ENCODE results near the gene PHLDA2.

The PHLDA2 gene

GRCh38 chr11:2898366-2899079, 30.7 kb downstream of the PHLDA2 start:
- peak; percentile 18 to 26 for DNase-seq (ENCODE audit: low read depth in 1 of 2, low spot score in 1 of 2)

GRCh38 chr11:2897048-2897447, 32.2 kb downstream of the PHLDA2 start:
- DNase-seq (ENCODE audit: low read depth in 1 of 2, low spot score in 1 of 2): no peak

GRCh38 chr11:2896047-2896446, 33.2 kb downstream of the PHLDA2 start:
- no peak for DNase-seq (ENCODE audit: low read depth in 1 of 2, low spot score in 1 of 2)

- no peak for DNase-seq (ENCODE audit: low read depth in 1 of 2, low spot score in 1 of 2)
Observed at GRCh38 chr11:2893935-2894334, 35.3 kb downstream of the PHLDA2 start.

GRCh38 chr11:2892967-2893528, 36.2 kb downstream of the PHLDA2 start:
- DNase-seq (ENCODE audit: low read depth in 1 of 2, low spot score in 1 of 2): peak in 1 of 2 donors; percentile 28

- peak; percentile 37 to 54 for DNase-seq (ENCODE audit: low read depth in 1 of 2, low spot score in 1 of 2)
Observed at GRCh38 chr11:2892215-2892966, 36.8 kb downstream of the PHLDA2 start.

GRCh38 chr11:2891326-2892214, 37.6 kb downstream of the PHLDA2 start:
- DNase-seq (ENCODE audit: low read depth in 1 of 2, low spot score in 1 of 2): no peak

- DNase-seq (ENCODE audit: low read depth in 1 of 2, low spot score in 1 of 2): no peak
Observed at GRCh38 chr11:2890466-2891294, 38.5 kb downstream of the PHLDA2 start.

GRCh38 chr11:2889362-2890273, 39.6 kb downstream of the PHLDA2 start:
- DNase-seq (ENCODE audit: low read depth in 1 of 2, low spot score in 1 of 2): no peak

- peak; percentile 73 to 79 for DNase-seq (ENCODE audit: low read depth in 1 of 2, low spot score in 1 of 2)
Observed at GRCh38 chr11:2888266-2888968, 40.8 kb downstream of the PHLDA2 start.

GRCh38 chr11:2887515-2888195, 41.6 kb downstream of the PHLDA2 start:
- DNase-seq (ENCODE audit: low read depth in 1 of 2, low spot score in 1 of 2): no peak

GRCh38 chr11:2886936-2887335, 42.3 kb downstream of the PHLDA2 start:
- no peak for DNase-seq (ENCODE audit: low read depth in 1 of 2, low spot score in 1 of 2)

GRCh38 chr11:2886191-2886894, 42.9 kb downstream of the PHLDA2 start:
- DNase-seq (ENCODE audit: low read depth in 1 of 2, low spot score in 1 of 2): no peak

- DNase-seq (ENCODE audit: low read depth in 1 of 2, low spot score in 1 of 2): peak; percentile 71
Observed at GRCh38 chr11:2885678-2886081, 43.5 kb downstream of the PHLDA2 start, which contains the start of gene CDKN1C. Gene CDKN1C (minus strand): TSS chr11:2885775. CDS start chr11:2885456, 319 bp downstream.

GRCh38 chr11:2885017-2885677, 44.1 kb downstream of the PHLDA2 start:
- DNase-seq (ENCODE audit: low read depth in 1 of 2, low spot score in 1 of 2): no peak

- DNase-seq (ENCODE audit: low read depth in 1 of 2, low spot score in 1 of 2): no peak
Observed at GRCh38 chr11:2883979-2884815, 45.0 kb downstream of the PHLDA2 start.

Data from stimulated activated CD4-positive, alpha-beta T cell treated with anti-CD3 and anti-CD28 coated beads, Interleukin-15, amount 100 ng/mL, for 1 hour (primary cell).